Measurements from ENCODE around the gene GDF15.
"Not testable (repeated sequence)": the region's sequence is repeated elsewhere in the genome, so short reads cannot be mapped to it uniquely, and the experiment has no call there.

The GDF15 gene

GRCh38 chr19:18392926-18393325 lies 7.0 kb downstream of the GDF15 start:
- DNase-seq: no peak

DNA sequence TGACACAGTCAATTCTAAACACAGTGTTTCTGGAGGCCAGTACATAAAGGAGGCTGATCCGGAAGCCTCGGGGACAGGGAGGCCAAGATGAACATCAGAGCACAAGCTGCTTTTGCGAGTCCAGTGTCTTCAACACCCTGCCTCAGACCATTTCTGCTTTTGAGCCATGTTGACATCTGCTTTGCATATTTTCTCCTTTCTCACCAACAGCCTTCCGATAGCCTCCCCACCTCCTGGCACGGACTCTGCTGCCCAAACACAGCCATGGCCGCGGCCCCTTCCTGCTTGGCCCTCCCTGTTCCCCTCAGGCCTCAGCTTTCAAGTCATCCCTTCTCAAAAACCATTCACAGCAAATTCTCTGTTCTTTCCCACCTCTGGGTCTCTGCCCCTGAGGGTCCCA lies 7.9 kb downstream of the GDF15 start:
- no peak for DNase-seq

DNA sequence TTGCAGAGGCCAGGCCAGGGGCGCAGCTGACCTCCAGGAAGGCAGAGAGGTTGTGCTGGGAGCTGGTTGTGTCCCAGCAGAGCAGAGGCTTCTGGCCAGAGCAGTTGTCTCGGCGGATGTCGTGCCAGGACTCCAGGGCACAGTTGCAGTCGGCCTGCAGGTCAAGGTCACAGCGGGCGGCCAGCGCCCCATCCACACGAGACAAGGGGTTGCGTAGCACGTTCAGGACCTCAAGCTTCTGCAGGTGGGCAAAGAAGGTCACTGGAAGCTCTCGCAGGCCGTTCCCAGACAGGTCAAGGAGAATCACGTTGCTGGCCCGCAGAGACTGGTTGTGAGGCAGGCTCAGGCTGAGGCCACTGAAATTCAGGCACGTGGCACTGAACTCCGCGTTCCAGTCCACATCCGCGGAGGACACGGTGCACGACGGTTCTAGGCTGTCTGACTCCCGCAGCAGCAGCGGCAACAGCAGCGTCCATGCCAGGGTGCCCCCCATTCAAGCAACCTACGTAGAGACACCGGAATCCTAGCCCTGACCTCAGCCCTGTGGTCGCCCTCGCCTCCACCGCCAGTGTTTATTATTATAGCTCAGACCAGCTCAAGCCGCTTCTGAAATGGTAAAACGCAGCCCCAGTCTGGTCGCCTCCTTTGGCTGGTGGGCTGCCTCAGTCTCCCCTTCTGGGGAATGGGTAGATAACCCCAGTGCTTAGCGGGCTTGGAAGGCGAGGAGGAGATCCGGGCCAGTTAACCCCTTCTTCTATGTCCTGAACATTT lies 10.7 kb downstream of the GDF15 start:
- no peak for DNase-seq

GRCh38 chr19:18397242-18398202 lies 11.6 kb downstream of the GDF15 start, which contains the start of gene LRRC25:
Gene LRRC25, minus strand, starts transcription at chr19:18397622. Its CDS starts 659 bp downstream, at chr19:18396963.
- no peak for DNase-seq

DNA sequence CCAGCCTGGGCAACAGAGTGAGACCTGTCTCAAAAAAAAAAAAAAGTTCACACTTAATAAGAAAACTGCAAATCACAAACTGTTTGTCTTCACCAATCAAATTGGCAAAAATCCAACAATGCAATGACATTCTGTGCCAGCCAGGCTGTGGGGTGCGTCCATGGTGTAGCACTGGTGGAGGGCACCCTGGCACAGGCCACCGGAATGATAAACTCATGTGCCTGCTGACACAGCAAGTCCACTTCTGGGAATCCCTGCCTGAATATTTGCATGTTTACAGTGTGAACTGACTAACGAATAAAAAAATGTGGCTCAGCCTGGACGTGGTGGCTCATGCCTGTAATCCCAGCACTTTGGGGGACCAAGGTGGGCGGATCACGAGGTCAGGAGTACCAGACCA lies 13.1 kb downstream of the GDF15 start:
- no peak for DNase-seq

DNA sequence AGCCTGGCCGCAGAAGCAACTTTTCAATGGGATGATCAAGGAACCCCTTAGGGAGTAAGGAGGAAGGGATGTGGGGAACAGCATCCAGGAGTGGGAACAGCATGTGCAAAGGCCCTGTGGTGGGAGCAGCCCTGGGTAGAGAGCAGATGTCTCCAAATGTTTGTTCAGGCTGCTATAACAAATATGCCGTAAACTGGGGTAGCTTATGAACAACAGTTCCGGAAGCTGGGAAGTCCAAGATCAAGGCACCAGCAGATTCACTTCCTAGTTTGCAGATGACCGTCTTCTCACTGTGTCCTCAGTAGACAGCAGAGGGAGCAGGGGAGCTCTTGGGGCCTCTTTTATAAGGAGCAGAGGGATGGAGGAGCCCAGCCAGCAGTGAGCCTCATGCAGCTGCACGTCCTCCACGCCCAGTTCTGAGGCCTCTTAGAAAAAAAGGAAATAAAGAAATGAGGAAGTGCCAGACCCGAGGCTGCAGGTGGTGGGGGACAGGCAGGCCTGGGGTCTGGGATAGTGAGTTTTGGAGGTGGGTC lies 15.7 kb downstream of the GDF15 start:
- DNase-seq: no peak

GRCh38 chr19:18402455-18403248 lies 16.7 kb downstream of the GDF15 start:
- not testable (repeated sequence) for DNase-seq

GRCh38 chr19:18405754-18406153 lies 19.8 kb downstream of the GDF15 start:
- DNase-seq: not testable (repeated sequence)

- DNase-seq: no peak
Observed at GRCh38 chr19:18406749-18407148, 20.8 kb downstream of the GDF15 start.

GRCh38 chr19:18408053-18408476 lies 22.1 kb downstream of the GDF15 start:
- DNase-seq: no peak

DNA sequence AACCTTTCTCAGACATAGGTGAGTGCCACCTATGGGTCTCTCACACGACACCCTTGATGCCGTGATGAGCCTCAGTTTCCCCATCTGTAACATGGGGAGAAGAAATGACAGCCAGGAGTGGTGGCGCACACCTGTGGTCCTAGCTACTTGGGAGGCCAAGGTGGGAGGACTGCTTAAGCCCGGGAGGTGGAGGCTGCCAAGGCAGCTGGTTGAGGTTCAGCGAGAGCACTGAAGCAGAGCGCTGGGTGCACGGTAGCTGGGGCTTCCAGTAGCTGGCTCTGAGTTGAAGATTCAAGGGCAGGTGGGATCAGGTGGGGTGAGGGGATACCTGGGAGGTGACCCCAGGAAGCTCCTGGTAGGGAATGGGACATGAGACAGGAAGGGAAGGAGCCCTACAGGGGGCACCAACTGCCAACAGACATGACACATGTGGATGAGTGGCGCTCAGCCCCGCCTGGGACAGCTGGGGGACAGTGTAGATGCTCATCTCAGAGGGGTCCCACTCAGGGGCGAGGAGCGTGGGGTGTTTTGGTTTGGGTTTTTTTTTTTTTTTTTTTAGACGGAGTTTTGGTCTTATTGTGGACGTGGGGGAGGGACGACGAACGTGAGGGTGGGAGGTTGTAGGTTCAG lies 26.8 kb downstream of the GDF15 start:
- no peak for DNase-seq

DNA sequence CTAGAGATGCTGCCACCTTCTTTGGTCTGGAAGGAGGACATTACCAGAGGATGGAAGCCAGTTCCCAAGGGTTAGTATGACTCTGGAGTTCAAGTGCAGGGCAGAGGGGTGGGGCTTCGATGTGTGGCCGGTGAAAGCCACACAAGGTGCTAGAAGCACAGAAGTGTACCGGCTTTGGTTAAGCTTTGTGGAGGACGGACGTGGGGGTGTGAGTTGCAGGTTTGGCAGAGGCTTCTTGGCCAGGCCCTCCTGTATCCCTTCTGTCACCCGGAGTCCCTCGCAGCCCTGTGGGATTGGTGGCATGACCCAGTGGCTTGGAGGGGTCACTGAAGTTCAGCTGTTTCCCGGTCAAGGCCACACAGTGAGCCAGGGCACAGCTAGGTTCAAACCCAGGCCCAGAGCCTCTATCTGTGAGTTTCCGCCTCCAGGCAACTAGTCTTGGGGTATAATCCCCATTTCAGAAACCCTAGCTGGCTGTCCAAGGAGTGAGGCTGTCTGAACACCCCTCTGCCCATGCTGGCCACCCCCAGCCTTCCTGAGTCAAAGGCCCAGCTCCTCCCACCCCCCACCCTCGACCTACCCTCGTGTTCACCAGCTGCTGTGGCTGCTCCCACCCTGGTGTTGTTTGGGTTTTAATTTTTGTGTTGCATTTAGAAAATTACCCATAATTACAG lies 28.7 kb downstream of the GDF15 start:
- no peak for DNase-seq

DNA sequence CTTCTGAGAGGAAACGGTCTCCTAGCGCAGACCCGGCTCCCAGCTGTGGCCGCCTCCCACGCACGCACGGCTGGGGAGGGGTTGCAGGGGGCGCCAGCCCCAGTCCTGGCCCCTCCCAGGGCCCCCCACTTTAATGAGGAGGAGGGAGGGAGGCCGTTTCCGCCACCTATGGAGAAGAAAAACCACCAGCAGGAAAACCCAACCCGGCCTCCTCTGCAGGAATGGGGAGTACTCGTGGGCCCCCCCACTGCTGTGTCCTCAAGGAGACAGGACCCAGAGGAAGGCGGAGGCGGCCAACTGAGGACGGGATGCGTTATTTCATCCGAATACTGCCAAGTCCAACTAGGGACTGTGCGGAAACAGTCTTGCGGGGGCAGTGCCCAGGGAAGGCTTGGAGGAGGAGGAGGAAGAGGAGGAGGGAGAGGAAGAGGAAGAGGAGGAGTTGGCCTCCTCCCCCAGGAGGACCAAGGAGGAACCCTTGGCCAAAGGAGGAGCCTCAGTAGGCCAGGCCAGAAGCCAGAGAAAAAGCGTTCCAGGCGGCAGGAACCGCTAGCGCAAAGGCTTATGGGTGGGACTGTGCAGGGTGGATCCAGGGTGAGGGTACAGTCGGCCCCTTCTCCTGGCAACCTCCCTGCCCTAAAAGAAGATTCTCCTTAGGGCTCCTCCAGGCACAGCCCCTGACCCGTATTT lies 29.4 kb downstream of the GDF15 start:
- DNase-seq: no peak

DNA sequence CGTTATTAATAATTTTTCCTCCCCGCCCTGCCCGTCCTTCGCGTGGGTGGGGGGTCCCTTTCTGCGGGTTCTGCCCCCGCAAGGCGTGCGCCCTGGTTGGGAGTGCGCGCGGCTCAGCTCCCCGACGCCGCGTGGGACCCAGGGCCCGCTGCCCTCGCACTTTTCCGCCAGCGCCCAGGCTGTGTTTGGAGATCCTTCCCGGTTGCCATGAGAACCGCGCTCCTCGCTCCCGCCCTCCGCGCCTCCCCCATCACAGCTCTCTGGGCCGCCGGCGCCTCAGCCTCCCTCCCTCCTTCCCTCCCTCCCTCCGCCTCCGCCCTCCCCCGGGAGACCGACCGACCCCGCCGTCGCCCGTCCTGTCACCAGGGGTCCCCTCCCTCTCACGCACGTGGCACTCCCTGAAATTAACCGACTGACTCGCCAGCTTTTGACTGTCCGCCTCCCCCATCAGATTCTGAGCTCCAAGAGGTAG lies 30.9 kb downstream of the GDF15 start:
- peak; percentile 49 to 62 for DNase-seq

- DNase-seq: peak; percentile 34 to 39
Observed at GRCh38 chr19:18417250-18418028, 31.5 kb downstream of the GDF15 start.

GRCh38 chr19:18418029-18418482 lies 32.1 kb downstream of the GDF15 start:
- no peak for DNase-seq

- no peak for DNase-seq
Observed at GRCh38 chr19:18418483-18419194, 32.7 kb downstream of the GDF15 start.

DNA sequence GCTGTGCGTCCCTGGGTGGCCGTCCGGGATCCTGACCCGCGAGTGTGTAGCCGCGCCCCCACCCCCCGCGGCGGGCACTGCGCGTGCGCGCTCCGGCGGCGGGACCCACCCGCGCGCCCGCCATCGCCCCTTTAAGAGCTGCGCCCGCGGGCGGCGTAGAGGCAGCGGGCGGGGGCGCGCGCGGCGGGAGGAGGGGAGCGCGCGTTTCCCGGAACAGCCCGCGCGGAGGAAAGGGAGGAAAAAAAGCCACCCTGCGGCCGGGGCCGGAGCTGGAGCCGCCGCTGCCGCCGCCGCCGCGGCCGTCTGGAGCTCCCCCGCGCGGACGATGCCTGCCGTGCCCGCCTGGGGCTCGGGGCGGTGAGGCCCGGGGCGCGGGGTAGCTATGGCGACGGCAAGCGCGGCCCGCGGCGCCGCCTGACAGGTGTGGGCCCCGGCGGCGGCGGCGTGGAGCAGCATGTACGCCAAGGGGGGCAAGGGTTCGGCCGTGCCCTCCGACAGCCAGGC lies 33.3 kb downstream of the GDF15 start, which contains the start of gene SSBP4:
Gene SSBP4, plus strand, starts transcription at position 204 of the 504 bp plus-strand sequence. Its CDS starts 251 bp downstream, at position 455.
- peak; percentile 42 to 77 for DNase-seq

All from NCI-H1930 (cell line).